C4-2B (cell line): ENCODE data around the gene GMPR.
A peak's percentile ranks its signal among the peaks of the same experiment; 100 is the strongest.

Source experiments
- CTCF ChIP-seq: fragments of 450-650 bp; conservative IDR thresholded peaks from 2 replicates; pipeline ENCODE4 v1.5.1; 2017; ENCODE audit warnings: mild to moderate bottlenecking
- ZFX ChIP-seq: fragments of 450-650 bp; IDR thresholded peaks from 2 replicates; pipeline ENCODE4 v1.6.1; 2017

GRCh38 chr6:16206595-16207037 is 31.8 kb upstream of the GMPR start:
- peak; percentile 95 for TF ChIP-seq CTCF
- no peak for TF ChIP-seq ZFX
